HG03135 (cell line): ENCODE data around the gene MSI2.

Experiments used
- ATAC-seq: cut with Tn5 transposase; IDR thresholded peaks from one replicate; pipeline ENCODE4 v1.9.1; 2021; ENCODE audit warnings: mild to moderate bottlenecking, moderate library complexity; ENCODE audit not compliant: unreplicated experiment

Gene MSI2

DNA sequence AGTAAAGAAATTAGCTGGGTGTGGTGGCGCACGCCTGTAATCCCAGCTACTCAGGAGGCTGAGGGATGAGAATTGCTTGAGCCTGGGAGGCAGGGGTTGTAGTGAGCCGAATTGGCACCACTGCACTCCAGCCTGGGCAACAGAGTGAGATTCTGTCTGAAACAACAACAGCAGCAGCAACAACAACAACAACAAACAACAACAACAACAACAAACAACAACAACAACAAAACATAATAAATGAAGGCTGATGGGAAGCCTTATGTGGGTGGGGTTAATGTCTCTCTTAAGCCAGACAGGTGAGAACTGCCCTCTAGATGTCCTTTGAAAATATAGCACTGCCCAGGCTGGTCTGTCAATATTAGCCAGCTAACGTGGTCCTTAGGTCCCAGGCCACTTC lies 107.3 kb downstream of the MSI2 start:
- no peak for ATAC-seq

DNA sequence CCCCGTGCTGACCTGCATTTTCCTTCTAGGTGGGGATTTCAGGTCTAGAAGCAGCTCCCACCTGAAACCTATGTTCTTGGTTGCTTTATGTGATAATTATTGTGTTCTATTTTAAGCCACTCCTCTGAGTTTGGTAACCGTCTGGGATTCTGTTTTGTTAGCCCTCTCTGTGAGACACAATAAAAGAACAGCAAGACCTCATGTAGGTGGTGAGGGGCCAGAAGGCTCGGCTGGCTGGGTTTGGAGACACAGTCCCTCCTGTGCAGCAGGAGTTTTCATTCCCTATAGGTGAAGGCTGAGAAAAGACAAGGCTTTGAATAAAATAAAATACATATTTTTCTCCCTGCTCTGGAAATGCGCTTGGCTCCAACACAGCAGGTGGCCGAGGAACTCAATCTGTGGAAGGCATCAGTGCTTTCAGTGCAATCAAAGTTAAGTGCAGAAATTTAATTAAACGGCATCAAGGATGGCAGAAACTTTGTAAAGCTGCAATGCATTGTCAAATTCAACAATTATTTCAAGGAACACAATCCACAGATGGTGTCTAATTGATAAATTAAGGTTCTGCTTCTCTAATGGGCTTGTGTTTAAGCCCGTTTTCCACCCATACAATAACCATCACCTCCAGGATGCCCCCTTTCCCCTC lies 107.8 kb downstream of the MSI2 start:
- ATAC-seq: no peak

DNA sequence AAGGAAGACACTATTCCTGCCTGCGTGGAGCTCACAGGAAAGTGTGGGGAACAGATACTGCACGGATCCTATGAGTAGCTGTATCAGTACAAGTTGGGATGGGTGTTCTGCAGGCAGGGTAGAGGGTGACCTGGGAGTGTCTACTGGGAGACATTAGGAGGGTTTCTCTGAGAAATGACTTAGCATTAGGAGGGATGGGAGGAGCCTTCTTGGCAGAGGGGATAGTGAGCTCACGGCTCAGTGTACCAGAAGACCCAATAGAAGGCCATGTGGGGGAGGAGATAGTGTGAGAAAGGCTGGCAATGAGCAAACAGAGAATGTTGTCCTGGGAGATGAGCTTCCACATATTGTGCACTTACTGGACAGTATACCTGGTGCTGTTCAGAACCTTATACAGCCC lies 109.1 kb downstream of the MSI2 start:
- no peak for ATAC-seq

- ATAC-seq: no peak
These were observed 109.8 kb downstream of the MSI2 start for GRCh38 chr17:57366177-57366557.

- no peak for ATAC-seq
These were observed 110.4 kb downstream of the MSI2 start for GRCh38 chr17:57366558-57367351.

GRCh38 chr17:57368637-57369336 lies 112.5 kb downstream of the MSI2 start:
- ATAC-seq: no peak

GRCh38 chr17:57369509-57369945 lies 113.2 kb downstream of the MSI2 start:
- peak; percentile 40 for ATAC-seq

DNA sequence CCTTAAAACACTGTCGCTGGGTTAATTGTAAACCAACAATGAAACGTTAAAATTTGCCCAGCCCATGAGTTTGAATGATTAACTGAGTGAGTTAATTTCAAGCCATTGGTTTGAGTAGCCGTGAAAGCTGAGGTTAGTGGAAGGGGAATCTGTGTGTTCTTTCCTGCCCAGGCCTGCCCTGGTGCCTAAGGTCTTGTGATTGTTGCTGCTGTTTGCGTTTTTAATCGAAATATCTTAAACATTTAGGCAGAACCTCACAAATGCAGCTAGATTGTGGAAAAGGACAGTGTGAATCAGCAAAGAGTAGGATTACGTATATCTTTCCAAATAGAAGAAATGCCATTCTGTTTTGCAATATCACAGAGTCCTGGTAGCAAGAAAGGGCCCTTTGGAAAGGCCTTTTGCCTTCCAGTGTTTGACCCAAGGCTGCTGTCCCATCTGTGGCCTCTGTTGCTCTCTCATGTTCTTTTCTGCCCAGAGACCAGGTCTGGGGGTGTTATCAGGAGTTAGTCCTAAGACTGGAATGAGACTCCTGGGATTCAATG lies 113.8 kb downstream of the MSI2 start:
- peak; percentile 52 for ATAC-seq

GRCh38 chr17:57370619-57371018 lies 114.3 kb downstream of the MSI2 start:
- no peak for ATAC-seq

- no peak for ATAC-seq
These were observed 115.8 kb downstream of the MSI2 start for GRCh38 chr17:57372156-57372555.

DNA sequence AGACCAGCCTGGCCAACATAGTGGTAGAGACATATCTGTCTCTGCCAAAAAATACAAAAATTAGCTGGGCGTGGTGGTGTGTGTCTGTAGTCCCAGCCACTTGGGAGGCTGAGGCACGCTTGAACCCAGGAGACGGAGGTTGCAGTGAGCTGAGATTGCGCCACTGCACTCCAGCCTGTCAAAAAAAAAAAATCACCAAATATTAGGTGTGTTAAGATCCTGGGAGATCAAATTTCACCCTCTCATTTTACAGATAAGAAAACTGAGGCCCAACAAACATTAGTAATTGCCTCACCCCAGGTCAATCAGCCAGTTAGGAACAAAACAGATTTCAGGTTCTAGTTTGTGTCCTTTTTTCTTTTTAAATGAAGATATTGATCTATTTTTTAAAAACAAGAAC lies 116.7 kb downstream of the MSI2 start:
- ATAC-seq: no peak

GRCh38 chr17:57373756-57374155 lies 117.4 kb downstream of the MSI2 start:
- ATAC-seq: no peak

DNA sequence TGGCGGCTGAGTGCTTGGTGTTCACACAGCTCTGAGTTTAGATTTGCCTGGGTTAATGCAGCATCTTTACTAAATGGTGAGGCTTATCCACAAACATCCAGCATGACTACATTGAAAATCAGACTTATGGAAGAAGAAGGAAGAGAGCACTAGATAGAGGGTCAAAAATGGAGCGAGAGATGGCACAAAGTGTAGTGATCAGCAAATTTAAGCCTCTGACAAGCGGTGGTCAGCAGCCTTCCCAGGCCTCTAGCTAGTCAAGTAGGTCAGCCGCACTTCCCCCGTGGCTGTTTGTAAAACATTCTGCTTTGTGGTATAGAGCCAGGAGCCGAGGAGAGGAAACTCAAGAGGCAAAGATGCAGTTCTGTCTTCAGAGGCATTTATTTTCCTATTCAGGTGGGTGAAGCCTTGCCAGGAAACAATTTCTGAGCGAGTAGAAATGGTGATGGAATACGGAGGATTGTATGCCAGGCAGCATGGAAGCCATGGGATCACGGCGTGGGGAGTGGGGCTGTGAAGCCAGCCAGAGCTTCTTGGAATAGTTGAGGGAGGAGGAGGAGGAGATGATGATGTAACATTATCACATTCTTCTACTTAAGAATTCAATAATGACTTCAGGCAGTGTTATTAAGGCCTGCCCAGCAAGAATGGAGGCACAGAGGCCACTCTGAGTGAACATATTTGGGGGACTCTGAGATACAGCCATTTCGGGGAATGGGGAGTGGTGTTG lies 118.9 kb downstream of the MSI2 start:
- no peak for ATAC-seq

DNA sequence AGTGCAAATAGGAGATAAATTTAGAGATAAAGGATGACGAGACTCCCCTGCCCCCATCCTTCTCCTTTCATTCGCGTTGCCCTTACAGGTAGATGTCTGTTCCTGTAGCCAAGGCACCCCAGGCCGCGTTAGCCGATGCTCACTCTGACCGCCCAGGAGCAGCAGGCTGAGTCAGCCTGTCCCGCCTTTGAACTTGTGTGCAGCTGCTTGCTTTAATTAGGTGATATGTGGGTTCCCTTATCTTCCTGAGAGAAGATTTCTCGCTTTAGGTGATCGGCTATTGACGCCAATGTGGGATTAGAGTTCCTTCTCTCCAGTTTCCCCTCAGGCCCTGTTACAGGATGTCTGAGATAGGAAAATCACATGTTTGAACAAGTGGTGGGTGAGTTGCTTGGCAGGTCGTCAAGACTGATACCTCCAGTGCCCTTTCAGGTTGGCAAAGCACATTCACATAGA lies 119.5 kb downstream of the MSI2 start:
- ATAC-seq: no peak

DNA sequence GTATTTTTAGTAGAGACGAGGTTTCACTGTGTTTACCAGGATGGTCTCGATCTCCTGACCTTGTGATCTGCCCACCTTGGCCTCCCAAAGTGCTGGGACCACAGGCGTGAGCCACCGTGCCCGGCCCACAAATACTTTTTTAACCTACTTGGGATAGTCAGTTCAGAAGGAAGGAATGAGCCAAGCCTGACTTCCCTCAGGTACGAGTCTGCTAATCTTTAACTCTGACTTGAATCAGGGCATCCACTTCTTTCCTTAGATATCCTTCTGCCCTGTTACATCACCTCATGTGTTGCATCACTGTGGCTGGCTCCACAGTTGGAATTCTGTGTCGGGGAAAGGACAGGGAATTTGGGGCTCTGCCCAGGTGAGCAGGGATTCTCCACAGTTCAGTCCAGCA lies 120.8 kb downstream of the MSI2 start:
- no peak for ATAC-seq

DNA sequence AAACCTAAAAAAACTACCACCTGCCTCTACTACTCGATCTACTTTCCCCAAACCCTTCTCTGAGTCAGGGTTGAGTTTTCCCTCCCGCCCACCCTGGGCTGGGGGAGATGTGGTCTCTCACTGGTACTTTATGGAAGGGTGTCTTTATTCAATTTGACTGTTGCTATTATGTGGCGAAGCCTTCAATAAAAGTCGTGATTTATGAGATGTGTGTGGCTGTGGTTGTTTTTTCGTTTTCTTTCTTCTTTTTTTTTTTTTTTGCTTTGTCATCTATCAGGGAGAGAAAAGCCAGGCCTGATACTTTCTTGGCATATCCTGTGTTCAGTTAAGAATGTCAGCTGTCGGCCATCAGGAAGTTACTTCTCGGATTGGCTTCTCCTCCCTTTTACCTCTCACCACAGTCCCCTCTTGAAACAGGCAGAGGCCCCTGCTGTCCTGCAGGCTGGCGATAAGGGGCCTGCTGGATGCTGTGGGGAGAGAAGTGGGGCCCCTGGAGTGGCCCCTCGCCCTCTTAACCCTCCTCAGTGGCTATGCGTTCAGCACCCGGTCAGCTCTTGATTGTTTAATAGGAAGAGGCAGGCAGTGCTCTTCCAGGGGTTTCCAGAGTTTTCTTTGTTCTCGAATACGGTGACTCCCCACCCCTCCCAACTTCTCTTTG lies 123.0 kb downstream of the MSI2 start:
- no peak for ATAC-seq

DNA sequence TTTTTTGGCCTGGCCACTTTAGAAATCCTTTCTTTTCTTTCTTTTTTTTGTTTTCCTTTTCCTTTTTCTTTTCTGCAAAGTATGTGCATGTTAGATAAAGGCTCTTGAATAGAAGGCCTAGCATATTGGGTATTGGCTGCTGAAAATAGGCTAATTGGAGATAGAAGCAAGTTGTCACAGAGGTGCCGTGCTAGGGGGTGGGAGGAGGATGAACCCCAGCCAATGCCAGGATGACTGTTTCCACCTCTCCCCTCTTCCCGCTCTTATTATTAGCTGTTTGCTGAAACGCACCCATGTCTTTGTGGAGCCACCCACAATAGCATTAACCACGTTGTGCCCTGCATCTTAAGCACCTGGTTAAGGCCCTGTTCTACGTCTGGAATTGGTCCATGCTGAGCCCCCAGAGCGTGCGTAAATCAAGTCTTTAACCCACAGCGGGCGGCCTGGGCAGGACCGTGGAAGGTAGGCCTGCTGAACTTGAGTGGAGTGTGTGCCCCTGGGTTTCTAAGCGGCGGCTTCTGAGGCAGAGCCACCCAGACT lies 123.6 kb downstream of the MSI2 start:
- ATAC-seq: no peak

- no peak for ATAC-seq
These were observed 125.2 kb downstream of the MSI2 start for GRCh38 chr17:57381498-57381897.

- no peak for ATAC-seq
These were observed 127.9 kb downstream of the MSI2 start for GRCh38 chr17:57384219-57384618.

DNA sequence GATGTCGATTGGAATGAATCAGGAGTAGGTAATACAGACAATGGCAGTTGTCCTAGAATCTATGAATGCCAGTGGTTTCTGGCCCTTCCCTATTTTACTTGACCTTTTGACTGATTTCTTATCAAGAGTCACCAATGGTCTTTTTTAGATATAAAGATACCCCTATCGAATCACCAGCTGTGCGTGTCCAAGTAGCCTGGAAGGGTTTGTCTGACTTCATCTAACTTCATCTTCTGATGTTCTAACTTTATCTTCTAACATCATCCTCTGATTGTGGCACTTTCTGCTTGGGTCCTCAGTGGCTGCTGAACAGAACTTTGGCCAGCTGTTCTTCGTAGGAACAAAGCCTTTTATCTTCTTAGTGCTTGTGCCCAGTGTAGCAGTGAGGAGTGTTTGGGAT lies 129.7 kb downstream of the MSI2 start:
- no peak for ATAC-seq
